Activated naive CD8-positive, alpha-beta T cell treated with anti-CD3 and anti-CD28 coated beads, Interleukin-2, amount 10 ng/mL, durations not matched to agents 7 days and 5 days (primary cell): Measurements from ENCODE around the gene CHAC1. TPM values are rescaled to one million over a fixed set of nuclear protein-coding genes. Genes with fewer than 3 reads are reported as not detected.

Experiments
- ATAC-seq: fragments of 150-1000 bp; cut with Tn5 transposase; one replicate; pipeline ENCODE4 v1.10.0; 2021; ENCODE audit warnings: low read depth, moderate library complexity
- POLR2A ChIA-PET: fragments of 350-600 bp; sonication (Branson Sonifier 250); formaldehyde crosslinking; loops from one replicate; lab custom pipeline; 2021; ENCODE audit warnings: antibody characterized with exemption; lab: Charles Lee
- DNase-seq: peaks from one replicate; pipeline ENCODE4 v3.0.0; 2021
- H3K27ac Mint-ChIP-seq: one replicate; pipeline ENCODE4 v1.8.0; 2022; ENCODE audit warnings: mild to moderate bottlenecking, mixed read lengths
- H3K27me3 Mint-ChIP-seq: one replicate; pipeline ENCODE4 v1.8.0; 2022; ENCODE audit warnings: mild to moderate bottlenecking, moderate library complexity, mixed read lengths
- H3K36me3 Mint-ChIP-seq: one replicate; pipeline ENCODE4 v1.8.0; 2021; ENCODE audit warnings: mild to moderate bottlenecking, mixed read lengths
- H3K4me1 Mint-ChIP-seq: one replicate; pipeline ENCODE4 v1.8.0; 2021; ENCODE audit warnings: mixed read lengths
- H3K4me3 Mint-ChIP-seq: one replicate; pipeline ENCODE4 v1.8.0; 2022; ENCODE audit warnings: mild to moderate bottlenecking, moderate library complexity, mixed read lengths
- H3K9me3 Mint-ChIP-seq: one replicate; pipeline ENCODE4 v1.8.0; 2021; ENCODE audit warnings: mixed read lengths
- total RNA-seq, 2 experiments: library from RNA; stranded (reverse); gene quantifications; one replicate each; pipeline ENCODE4 v1.2.3, GENCODE V29; 2021

CHAC1 gene
- total RNA-seq, 2 experiments from 2014 or later: 13.9 to 14.1 TPM

DNA sequence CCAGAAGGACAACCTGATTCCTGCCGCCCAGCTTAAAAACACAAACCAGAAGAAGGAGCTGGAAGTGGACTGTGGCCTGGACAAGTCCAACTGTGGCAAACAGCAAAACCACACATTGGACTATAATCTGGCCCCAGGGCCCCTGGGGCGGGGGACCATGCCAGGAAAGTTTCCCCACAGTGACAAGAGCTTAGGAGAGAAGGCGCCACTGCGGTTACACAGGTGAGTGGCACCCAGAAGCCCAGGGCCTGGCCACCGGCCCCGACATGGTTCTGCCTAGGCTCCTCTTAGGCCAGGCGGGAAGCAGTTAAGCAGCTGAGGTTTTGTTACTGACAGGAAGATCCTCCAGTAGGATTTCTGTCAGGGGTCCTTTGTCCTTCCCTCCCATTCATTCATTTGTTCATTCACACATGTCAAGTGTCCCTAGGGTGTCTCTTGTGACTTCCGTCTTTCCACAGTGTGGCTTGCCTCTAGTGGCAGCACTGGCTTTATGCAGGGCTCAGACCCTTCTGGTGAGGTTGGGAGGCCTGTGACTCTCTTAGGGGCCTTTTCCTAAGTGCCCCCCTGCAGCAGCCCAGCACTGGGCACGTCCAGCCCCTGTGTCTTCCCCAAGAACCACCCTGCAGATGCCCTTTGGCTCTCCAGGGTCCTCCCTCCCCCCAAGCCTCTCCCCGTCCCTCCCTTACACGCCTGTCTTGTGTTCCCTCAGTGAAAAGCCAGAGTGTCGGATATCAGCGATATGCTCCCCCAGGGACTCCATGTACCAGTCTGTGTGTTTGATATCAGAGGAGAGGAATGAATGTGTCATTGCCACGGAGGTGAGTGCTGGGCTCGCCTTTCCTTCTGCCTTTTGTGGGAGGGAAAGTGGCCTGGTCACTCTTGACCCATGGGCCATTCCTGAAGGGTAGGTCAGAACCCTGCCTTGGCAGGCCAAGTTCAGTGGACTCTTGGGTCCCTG, 16.3 kb upstream of the CHAC1 start:
- Mint-ChIP-seq H3K36me3 (no peaks in the 10 kb centered on the region), H3K9me3 (no peaks in the 10 kb centered on the region), H3K4me3 (no peak overlapping the region), H3K27ac (no peak overlapping the region), H3K4me1 (peaks cover 11% of the 10 kb centered on the region), H3K27me3 (peaks cover 8% of the 10 kb centered on the region)
- ATAC-seq: no peak
- POLR2A ChIA-PET: no interaction called here
- DNase-seq: no peak

DNA sequence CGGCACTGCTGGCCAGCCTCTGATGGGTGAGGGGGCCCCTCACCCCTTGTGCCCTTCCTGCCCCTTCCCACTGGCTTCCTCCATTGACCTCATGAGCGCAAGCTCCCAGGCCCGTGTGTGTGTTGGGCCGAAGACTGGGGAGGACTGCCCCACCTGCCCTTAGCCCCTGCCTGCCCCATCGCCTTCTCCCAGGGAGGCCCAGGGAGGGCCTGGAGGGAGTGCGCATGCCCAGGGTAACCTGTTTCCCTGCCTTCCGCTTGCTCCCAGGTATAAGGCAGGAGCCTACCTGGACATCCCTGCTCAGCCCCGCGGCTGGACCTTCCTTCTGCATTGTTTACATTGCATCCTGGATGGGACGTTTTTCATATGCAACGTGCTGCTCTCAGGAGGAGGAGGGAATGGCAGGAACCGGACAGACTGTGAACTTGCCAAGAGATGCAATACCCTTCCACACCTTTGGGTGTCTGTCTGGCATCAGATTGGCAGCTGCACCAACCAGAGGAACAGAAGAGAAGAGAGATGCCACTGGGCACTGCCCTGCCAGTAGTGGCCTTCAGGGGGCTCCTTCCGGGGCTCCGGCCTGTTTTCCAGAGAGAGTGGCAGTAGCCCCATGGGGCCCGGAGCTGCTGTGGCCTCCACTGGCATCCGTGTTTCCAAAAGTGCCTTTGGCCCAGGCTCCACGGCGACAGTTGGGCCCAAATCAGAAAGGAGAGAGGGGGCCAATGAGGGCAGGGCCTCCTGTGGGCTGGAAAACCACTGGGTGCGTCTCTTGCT, 15.3 kb upstream of the CHAC1 start:
- no peak for DNase-seq
- peaks cover 3% of the 10 kb centered on the region for H3K27me3 Mint-ChIP-seq
- no peaks in the 10 kb centered on the region for H3K9me3 Mint-ChIP-seq
- no peak for ATAC-seq
- no peak overlapping the region for H3K27ac Mint-ChIP-seq
- POLR2A ChIA-PET: no interaction called here
- H3K4me1 Mint-ChIP-seq: peaks cover 12% of the 10 kb centered on the region
- H3K4me3 Mint-ChIP-seq: no peak overlapping the region
- no peaks in the 10 kb centered on the region for H3K36me3 Mint-ChIP-seq

DNA sequence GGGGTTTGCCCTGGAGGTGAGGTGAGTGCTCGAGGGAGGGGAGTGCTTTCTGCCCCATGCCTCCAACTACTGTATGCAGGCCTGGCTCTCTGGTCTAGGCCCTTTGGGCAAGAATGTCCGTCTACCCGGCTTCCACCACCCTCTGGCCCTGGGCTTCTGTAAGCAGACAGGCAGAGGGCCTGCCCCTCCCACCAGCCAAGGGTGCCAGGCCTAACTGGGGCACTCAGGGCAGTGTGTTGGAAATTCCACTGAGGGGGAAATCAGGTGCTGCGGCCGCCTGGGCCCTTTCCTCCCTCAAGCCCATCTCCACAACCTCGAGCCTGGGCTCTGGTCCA, 14.8 kb upstream of the CHAC1 start:
- POLR2A ChIA-PET: no interaction called here
- H3K27ac Mint-ChIP-seq: no peak overlapping the region

GRCh38 chr15:40940296-40940801, 12.9 kb upstream of the CHAC1 start:
- Mint-ChIP-seq H3K4me3 (no peak overlapping the region), H3K36me3 (no peaks in the 10 kb centered on the region), H3K27me3 (no peaks in the 10 kb centered on the region), H3K9me3 (no peaks in the 10 kb centered on the region), H3K4me1 (peaks cover 21% of the 10 kb centered on the region), H3K27ac (peak overlapping the region; percentile 66)
- ATAC-seq (no peak), DNase-seq (no peak)
- POLR2A ChIA-PET: interaction anchor here (1.7 to 5.4 kb wide), 3 partner anchors 11 to 16 kb away, joined by 11 to 68 read pairs (median 14); partner anchors contain the start of genes CHAC1 and DLL4

More for the DNA sequence above, 14.8 kb upstream of the CHAC1 start:
- Mint-ChIP-seq H3K27me3 (peaks cover 2% of the 10 kb centered on the region), H3K4me1 (peaks cover 16% of the 10 kb centered on the region), H3K36me3 (no peaks in the 10 kb centered on the region), H3K4me3 (no peak overlapping the region), H3K9me3 (no peaks in the 10 kb centered on the region)
- DNase-seq: no peak
- no peak for ATAC-seq

DNA sequence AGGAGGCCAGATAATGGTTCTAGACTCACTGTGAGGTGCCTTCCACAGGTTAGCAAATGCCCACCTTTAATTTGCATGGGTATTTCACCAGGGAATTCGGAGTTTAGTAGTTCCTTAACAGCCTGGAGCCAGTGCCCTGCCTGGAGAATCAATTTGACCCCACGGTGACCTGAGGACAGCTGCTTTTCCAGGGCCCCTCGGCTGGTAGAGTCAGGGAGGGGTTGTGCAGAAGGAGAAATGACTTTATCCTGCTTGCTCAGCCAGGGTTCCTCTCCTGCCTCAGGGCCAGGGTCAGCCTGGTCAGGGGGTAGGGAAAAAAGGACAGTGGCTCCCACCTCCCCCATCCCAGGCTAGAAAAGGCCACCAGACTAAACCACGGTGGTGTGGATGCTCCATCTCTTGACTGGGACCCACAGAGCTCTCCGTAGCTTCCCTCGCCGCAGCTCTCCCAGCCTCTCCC, 12.2 kb upstream of the CHAC1 start:
- no peak overlapping the region for H3K4me3 Mint-ChIP-seq
- no peaks in the 10 kb centered on the region for H3K9me3 Mint-ChIP-seq
- H3K27me3 Mint-ChIP-seq: no peaks in the 10 kb centered on the region
- no peaks in the 10 kb centered on the region for H3K36me3 Mint-ChIP-seq
- DNase-seq (no peak), ATAC-seq (no peak)
- peak overlapping the region; percentile 37 for H3K27ac Mint-ChIP-seq
- POLR2A ChIA-PET: interaction anchor here (1.5 to 5.4 kb wide), 4 partner anchors 9 to 16 kb away, joined by 4 to 68 read pairs (median 12); partner anchors contain the start of genes CHAC1 and DLL4
- H3K4me1 Mint-ChIP-seq: peaks cover 25% of the 10 kb centered on the region

DNA sequence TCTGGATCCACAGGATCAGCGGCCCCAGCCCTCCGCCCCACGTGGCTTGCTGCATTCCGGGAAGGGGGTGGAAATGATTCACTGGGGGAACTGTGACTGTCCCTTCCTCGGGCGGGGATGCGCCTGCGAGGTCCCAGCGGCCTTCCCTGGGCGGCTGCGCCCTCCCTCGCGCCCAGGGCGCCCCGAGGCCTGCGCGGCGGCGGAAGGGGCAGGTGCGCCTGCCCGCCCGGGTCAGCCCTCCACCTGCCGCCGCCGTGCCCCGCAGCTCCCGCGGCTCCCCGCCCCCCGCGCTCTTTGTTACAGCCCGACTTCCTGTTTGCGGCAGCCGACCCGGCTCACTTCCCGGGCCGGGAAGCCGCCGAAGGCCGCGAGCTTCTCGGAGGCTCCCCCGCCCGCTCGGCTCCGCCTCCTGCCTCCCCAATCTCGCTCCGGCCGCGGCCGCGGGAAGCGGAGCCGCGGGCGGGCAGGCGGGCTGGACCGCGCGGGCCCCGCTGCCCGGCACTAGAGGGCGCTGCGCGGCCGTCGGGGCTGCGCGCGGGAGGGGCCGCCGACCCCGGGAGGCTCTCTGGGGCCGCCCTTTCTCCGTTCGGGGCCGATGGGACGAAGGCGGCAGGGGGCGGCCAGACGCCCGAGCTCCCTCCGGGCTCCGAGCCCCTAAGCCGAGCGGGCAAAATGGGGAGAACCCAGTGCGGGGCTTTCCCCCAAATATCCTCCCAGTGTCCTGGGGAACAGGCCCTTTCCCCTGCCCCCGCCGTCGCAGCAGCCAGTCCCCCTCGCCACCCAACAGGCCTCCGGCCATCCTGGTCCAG, 11.5 kb upstream of the CHAC1 start:
- Mint-ChIP-seq H3K4me1 (peaks cover 26% of the 10 kb centered on the region), H3K9me3 (no peaks in the 10 kb centered on the region), H3K27me3 (no peaks in the 10 kb centered on the region), H3K4me3 (peak overlapping the region; percentile 74), H3K27ac (peak overlapping the region; percentile 37), H3K36me3 (no peaks in the 10 kb centered on the region)
- POLR2A ChIA-PET: interaction anchor here (0.8 to 5.4 kb wide), 7 partner anchors 9 to 391 kb away, joined by 3 to 68 read pairs (median 4); partner anchors contain the start of genes CHAC1, DLL4, NUSAP1 and OIP5
- peak; percentile 85 for DNase-seq
- ATAC-seq: peak; percentile 73

- no peak for ATAC-seq
- Mint-ChIP-seq H3K4me1 (peaks cover 26% of the 10 kb centered on the region), H3K9me3 (no peaks in the 10 kb centered on the region), H3K27me3 (no peaks in the 10 kb centered on the region), H3K27ac (peak overlapping the region; percentile 18), H3K4me3 (peak overlapping the region; percentile 74), H3K36me3 (no peaks in the 10 kb centered on the region)
- DNase-seq: no peak
- POLR2A ChIA-PET: interaction anchor here (0.8 to 5.4 kb wide), 7 partner anchors 10 to 390 kb away, joined by 3 to 68 read pairs (median 4); partner anchors contain the start of genes CHAC1, DLL4, NUSAP1 and OIP5
These were observed 10.9 kb upstream of the CHAC1 start for GRCh38 chr15:40942337-40942854.

DNA sequence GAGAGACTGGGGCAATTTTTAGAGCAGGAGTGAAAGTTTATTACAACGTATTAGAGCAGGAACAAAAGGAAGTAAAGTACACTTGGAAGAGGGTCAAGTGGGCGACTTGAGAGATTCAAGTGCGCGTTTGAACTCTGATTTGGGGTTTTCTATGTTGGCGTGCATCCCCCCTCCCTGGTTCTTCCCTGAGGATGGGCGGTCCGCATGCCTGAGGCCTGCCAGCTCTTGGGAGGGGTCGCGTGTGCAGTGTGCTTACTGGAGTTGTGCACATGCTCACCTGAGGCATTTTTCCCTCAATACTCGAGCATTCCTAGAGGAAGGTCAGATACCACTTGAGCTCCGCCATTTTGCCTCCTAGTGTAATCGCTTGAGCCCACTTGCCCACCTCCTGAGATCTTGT, 10.4 kb upstream of the CHAC1 start:
- POLR2A ChIA-PET: interaction anchor here (1.0 to 5.4 kb wide), 4 partner anchors 10 to 390 kb away, joined by 3 to 68 read pairs (median 9); partner anchors contain the start of genes CHAC1, DLL4, NUSAP1 and OIP5
- ATAC-seq (no peak), DNase-seq (no peak)
- Mint-ChIP-seq H3K27me3 (no peaks in the 10 kb centered on the region), H3K4me3 (peak overlapping the region; percentile 74), H3K36me3 (no peaks in the 10 kb centered on the region), H3K9me3 (no peaks in the 10 kb centered on the region), H3K27ac (peak overlapping the region; percentile 18), H3K4me1 (peaks cover 26% of the 10 kb centered on the region)

GRCh38 chr15:40943764-40944365, 9.4 kb upstream of the CHAC1 start:
- peak overlapping the region; percentile 74 for H3K4me3 Mint-ChIP-seq
- ATAC-seq (no peak), DNase-seq (no peak)
- peaks cover 26% of the 10 kb centered on the region for H3K4me1 Mint-ChIP-seq
- H3K27ac Mint-ChIP-seq: no peak overlapping the region
- no peaks in the 10 kb centered on the region for H3K36me3 Mint-ChIP-seq
- H3K9me3 Mint-ChIP-seq: no peaks in the 10 kb centered on the region
- POLR2A ChIA-PET: interaction anchor here (5.4 kb wide), 1 partner anchor 9 kb away, joined by 68 read pairs; the partner anchor contains the start of gene CHAC1
- H3K27me3 Mint-ChIP-seq: no peaks in the 10 kb centered on the region

DNA sequence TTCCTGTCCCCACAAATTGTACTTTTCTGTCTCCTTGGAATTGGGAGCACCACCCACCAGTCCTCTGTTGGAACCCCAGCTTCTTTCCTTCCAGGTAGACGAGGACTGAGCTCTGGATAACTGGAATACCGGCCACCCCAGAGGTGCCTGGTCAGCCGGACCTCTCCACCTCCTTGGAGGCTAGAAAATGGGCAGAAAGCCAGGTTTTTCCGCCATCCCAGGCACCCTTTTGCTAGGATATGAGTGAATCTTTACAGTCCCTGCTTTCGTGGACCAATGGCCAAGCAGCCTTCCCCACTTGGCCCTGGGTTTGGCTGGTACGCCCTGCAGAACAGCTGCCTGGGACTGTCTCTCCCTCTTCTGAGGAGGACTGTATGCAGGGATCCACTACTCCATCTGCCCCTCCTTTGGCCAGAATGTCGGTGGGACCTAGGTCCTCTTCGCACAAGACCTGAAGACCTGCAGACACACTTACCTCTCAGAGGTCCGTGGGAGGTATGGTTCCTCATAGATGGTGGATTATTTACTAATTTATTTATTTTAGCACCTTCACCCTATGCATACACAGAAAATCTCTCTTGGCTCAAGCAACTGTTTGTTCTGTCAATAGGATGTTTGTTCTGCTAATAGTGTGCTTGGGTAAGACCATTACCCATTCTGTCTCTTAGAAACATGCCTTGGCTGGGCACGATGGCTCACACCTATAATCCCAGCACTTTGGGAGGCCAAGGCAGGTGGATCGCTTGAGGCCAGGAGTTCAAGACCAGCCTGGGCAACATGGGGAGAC, 8.6 kb upstream of the CHAC1 start:
- Mint-ChIP-seq H3K27ac (no peak overlapping the region), H3K4me1 (peaks cover 26% of the 10 kb centered on the region), H3K36me3 (no peaks in the 10 kb centered on the region), H3K27me3 (no peaks in the 10 kb centered on the region), H3K9me3 (no peaks in the 10 kb centered on the region), H3K4me3 (no peak overlapping the region)
- POLR2A ChIA-PET: interaction anchor here (5.4 kb wide), 1 partner anchor 9 kb away, joined by 68 read pairs; the partner anchor contains the start of gene CHAC1
- DNase-seq (no peak), ATAC-seq (no peak)
